IPS-20b (cell line): ENCODE measurements around the gene LINGO1.

Experiments used
- H3K27ac ChIP-seq: one replicate; pipeline ENCODE4 v1.5.1; 2013; ENCODE audit warnings: low read length
- H3K27me3 ChIP-seq: 2 replicates; pipeline ENCODE4 v1.6.1; 2013; ENCODE audit warnings: mild to moderate bottlenecking, low read length, inconsistent platforms; ENCODE audit not compliant: insufficient read depth
- H3K36me3 ChIP-seq: 2 replicates; pipeline ENCODE4 v1.6.1; 2013; ENCODE audit warnings: low read depth, mild to moderate bottlenecking, inconsistent platforms, low read length, moderate library complexity; ENCODE audit not compliant: insufficient read depth
- H3K4me1 ChIP-seq: 2 replicates; pipeline ENCODE4 v1.6.1; 2013; ENCODE audit warnings: mild to moderate bottlenecking, control low read depth, inconsistent platforms, low read length, moderate library complexity; ENCODE audit not compliant: insufficient read depth
- H3K4me3 ChIP-seq: 2 replicates; pipeline ENCODE4 v1.5.1; 2013; ENCODE audit warnings: mild to moderate bottlenecking, low read length, inconsistent platforms
- H3K9ac ChIP-seq: 2 replicates; pipeline ENCODE4 v1.6.1; 2013; ENCODE audit warnings: low read depth, mild to moderate bottlenecking, inconsistent platforms, low read length, moderate library complexity
- H3K9me3 ChIP-seq: 2 replicates; pipeline ENCODE4 v1.6.1; 2013; ENCODE audit warnings: mild to moderate bottlenecking, low read depth, low read length, inconsistent platforms; ENCODE audit not compliant: insufficient read depth

Gene LINGO1

DNA sequence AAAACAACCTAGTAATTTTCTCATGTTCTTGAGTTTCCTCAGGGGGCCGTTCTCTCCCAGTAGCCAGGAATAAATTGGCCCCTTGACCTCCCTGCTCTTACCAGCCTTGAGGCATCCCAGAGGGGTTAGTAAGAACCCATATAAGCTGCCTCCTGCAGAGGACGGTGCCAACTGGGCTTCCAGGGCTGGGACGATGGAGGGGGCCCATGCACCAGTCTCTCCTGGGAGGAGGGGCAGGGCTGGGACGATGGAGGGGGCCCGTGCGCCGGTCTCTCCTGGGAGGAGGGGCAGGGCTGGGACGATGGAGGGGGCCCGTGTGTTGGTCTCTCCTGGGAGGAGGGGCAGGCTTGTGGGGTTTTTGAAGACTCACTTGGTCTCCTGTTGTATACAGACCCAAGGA, 22.0 kb downstream of the LINGO1 start:
- Histone ChIP-seq H3K27me3 (no peaks in the 10 kb centered on the region), H3K36me3 (peaks cover 10% of the 10 kb centered on the region; the same call in 1 of the 2 replicates), H3K9ac (no peak overlapping the region), H3K4me1 (peaks cover 10% of the 10 kb centered on the region; the same call in 1 of the 2 replicates), H3K4me3 (no peak overlapping the region), H3K9me3 (no peaks in the 10 kb centered on the region), H3K27ac (no peak overlapping the region)

DNA sequence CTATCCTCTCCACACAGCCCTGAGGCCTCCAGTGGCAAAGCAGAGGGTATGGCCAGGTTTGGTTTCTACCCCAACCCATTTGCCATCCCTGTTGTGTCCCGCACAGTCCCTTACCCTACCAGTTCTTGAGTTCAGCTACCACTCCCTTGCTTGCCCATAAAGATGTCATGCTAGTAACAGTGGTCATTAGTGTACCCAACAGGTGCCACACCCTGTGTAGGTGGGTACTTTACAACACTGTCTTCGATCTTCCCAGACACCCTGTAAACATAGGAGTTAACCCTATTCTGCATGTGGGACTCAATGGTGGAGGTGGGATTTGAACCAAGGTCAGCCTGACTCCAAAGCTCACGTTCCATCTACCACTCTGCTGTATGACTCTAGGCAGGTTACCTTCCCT, 23.2 kb downstream of the LINGO1 start:
- Histone ChIP-seq H3K9me3 (no peaks in the 10 kb centered on the region), H3K4me1 (peaks cover 15% of the 10 kb centered on the region; the same call in 1 of the 2 replicates), H3K4me3 (no peak overlapping the region), H3K27me3 (no peaks in the 10 kb centered on the region), H3K9ac (no peak overlapping the region), H3K27ac (no peak overlapping the region), H3K36me3 (0 out of 2 replicates have a peak, but pooled peaks cover under 1% of the 10 kb centered on the region)

- H3K9me3 ChIP-seq: no peaks in the 10 kb centered on the region
- H3K9ac ChIP-seq: no peak overlapping the region
- no peak overlapping the region for H3K4me3 ChIP-seq
- H3K27ac ChIP-seq: no peak overlapping the region
- peaks cover 15% of the 10 kb centered on the region; the same call in 1 of the 2 replicates for H3K4me1 ChIP-seq
- no peaks in the 10 kb centered on the region for H3K27me3 ChIP-seq
- no peaks in the 10 kb centered on the region for H3K36me3 ChIP-seq
Observed at GRCh38 chr15:77608774-77609173, 23.9 kb downstream of the LINGO1 start.

DNA sequence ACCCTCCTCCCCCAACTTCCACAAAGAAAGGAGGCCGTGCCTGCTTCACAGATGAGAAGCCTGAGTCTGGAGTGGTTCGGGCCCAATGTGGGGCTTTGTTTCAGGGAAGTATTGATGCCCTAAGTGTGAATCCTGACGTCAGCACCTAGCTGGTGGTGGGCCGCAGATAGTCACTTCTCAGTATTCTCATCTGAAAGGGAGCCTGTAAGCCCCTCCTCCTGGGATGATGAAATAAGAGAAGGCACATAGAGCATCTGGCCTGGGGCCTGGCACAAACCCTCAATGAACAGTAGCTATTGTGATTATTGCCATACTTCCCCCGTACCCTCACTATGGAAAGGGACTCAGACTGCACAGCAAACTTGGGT, 24.8 kb downstream of the LINGO1 start:
- H3K27me3 ChIP-seq: no peaks in the 10 kb centered on the region
- no peaks in the 10 kb centered on the region for H3K36me3 ChIP-seq
- H3K9ac ChIP-seq: peak overlapping the region; percentile 5; the same call in 1 of the 2 replicates
- no peak overlapping the region for H3K4me3 ChIP-seq
- H3K27ac ChIP-seq: no peak overlapping the region
- peaks cover 15% of the 10 kb centered on the region; the same call in 1 of the 2 replicates for H3K4me1 ChIP-seq
- H3K9me3 ChIP-seq: no peaks in the 10 kb centered on the region

DNA sequence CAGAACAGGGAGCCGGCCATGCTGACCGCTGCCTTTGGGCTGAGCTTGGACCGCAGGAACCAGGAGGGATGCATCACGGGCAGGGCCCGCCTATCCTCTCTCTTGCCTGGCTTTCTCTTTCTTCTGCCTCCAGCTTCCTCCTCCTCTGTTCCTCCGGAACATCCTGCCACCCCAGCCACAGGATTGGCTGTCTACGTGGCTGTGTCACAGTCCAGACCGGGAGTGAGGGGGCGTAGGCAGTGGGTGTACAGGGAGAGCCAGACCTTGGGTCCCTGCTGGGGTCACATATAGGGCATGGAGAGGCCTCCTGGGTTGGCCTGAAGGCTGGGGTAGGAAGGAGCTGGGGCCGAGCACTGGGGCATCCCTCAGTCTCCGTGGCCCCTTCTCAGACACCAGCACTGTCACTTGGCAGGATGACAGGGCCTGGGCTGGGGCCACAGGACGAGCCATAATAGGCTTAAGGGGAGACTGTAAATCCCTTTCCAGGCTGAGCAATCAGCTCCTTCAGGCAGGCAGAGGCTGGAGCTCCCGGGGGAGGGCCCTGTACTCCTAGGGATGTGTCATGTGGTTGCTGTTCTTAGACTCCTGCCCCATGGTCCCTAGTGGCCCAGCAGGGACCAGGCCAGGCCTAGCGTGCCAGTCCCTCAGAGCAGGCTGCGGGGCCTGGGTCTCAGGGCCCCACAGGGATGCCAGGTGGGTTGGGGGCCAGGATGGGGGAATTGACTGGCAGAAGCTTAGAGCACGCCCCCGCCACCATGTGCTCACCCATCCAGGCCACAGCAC, 25.4 kb downstream of the LINGO1 start:
- Histone ChIP-seq H3K27ac (no peak overlapping the region), H3K4me3 (no peak overlapping the region), H3K9me3 (no peaks in the 10 kb centered on the region), H3K27me3 (no peaks in the 10 kb centered on the region), H3K36me3 (no peaks in the 10 kb centered on the region), H3K4me1 (peaks cover 15% of the 10 kb centered on the region; the same call in 1 of the 2 replicates), H3K9ac (peak overlapping the region; percentile 5; the same call in 1 of the 2 replicates)

DNA sequence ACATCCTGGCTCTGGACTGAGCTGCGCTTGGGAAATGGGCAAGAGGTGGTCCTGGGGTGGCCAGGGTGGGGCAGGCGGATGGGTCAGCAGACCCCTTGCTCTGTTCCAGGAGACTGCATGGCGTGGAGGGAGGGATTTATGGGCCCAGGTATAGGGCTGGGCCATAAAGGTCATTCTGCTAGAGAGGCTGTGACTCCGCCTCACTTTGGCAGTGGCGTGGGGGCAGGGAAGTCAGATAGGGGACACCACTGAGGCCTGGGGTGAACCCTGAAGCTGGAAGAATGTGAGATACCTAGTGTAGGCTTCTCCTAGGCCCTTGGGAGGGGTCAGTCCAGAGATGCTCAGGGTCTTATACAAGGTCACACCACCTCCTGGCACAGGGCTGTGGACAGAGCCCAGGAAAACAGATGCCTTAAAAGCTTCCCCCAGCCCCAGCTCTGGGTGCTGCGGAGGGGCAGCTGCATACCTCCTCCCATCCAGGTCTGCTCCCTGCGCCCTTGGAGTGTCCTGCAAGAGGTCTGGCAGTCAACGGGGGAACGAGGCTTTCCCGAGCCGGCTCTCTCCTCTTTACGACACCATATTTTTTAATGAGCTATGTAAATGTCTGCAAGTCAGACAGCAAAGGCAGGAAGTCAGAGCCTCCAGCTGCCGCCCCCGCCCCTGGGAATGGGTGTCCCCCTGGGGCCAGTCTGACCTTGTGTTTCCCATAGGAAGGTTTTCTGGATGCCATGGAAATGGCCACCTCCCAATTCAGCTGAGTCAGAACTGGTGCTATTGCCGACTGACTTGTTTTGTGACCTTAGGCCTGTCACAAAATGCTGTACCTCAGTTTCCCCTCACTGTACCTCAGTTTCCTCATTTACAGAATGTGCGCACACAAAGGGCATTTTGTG, 26.3 kb downstream of the LINGO1 start:
- Histone ChIP-seq H3K4me1 (peaks cover 11% of the 10 kb centered on the region; the same call in 1 of the 2 replicates), H3K4me3 (no peak overlapping the region), H3K27ac (no peak overlapping the region), H3K36me3 (no peaks in the 10 kb centered on the region), H3K9ac (no peak overlapping the region; the same call in 1 of the 2 replicates), H3K27me3 (no peaks in the 10 kb centered on the region), H3K9me3 (no peaks in the 10 kb centered on the region)

DNA sequence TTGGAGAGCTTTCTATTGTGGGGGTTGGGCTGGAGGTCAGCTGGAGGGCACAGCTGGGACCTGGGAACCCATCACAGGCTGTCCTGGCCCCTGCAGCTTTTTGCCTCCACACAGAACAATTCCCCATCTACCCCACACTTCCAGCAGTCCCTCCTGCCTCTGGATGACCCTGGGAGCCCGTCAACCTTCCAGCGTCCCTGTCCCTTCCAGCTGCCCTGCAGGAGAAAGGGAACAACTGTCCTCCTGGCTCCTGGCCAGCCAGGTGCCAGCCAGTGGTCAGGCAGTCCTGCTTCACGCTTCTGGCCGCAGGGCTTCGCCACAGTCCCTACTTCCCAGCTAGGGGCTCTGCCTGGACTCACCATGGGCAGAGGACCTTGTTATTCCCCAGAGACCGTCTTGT, 27.2 kb downstream of the LINGO1 start:
- H3K27me3 ChIP-seq: no peaks in the 10 kb centered on the region
- no peak overlapping the region for H3K9ac ChIP-seq
- H3K36me3 ChIP-seq: no peaks in the 10 kb centered on the region
- H3K9me3 ChIP-seq: no peaks in the 10 kb centered on the region
- no peak overlapping the region for H3K27ac ChIP-seq
- H3K4me3 ChIP-seq: no peak overlapping the region
- peaks cover 11% of the 10 kb centered on the region; the same call in 1 of the 2 replicates for H3K4me1 ChIP-seq

DNA sequence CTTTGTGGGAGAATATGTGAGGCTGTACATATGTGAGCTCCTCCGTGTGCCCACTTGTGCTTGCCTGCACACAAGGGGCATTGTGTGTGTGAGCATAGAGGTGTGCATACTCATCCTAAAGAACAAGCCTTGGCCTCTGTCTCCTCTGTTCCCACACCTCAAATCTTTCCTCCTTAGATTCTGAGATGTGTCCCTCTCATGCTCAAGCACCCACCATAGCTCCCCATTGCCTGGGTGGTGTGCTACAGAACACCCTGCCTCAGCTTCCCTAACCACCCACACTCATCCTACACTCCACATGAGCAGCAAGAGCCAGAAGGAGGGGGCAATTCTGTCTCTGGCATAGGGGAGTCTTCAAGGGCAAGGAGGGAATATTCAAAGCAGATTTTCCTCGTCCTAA, 27.7 kb downstream of the LINGO1 start:
- H3K27ac ChIP-seq: no peak overlapping the region
- no peaks in the 10 kb centered on the region for H3K36me3 ChIP-seq
- H3K4me1 ChIP-seq: peaks cover 16% of the 10 kb centered on the region; the same call in 1 of the 2 replicates
- peak overlapping the region; percentile 63; the same call in 1 of the 2 replicates for H3K4me3 ChIP-seq
- H3K9ac ChIP-seq: peak overlapping the region; percentile 39; the same call in 1 of the 2 replicates
- H3K27me3 ChIP-seq: no peaks in the 10 kb centered on the region
- no peaks in the 10 kb centered on the region for H3K9me3 ChIP-seq

DNA sequence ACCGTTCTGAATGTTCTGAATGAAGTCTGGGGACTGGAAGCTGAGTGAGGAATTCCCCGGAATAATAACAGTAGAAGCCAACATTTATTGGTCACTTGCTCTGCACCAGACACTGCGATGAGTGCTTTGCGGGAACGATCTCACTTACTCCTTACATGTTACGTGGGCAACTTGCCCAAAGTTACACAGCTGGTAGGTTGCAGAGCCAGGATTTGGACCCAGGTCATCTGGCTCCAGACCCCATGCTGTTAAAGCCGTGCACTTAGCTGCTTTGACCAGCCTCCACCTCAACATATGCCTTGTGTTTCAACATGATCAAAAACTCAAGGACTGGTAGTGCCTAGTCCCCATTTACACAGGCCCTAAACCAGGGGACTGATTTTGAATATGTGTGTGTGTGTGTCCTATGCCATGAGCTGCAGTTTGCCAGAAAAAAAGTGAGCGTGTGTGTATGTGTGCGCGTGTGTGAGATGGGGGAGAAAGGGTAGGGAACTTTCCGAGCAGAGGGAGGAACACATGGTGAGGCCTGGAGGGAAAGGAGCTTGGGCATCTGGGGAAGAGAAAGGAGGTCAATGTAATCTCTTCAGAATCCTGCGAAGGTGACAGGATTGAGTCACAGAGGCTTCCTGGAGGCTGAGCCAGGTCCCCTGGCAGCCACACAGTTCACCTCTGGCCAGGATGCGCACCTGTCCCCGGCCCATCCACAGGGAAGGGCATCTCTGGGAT, 28.9 kb downstream of the LINGO1 start:
- H3K36me3 ChIP-seq: no peaks in the 10 kb centered on the region
- no peak overlapping the region for H3K27ac ChIP-seq
- H3K9me3 ChIP-seq: no peaks in the 10 kb centered on the region
- no peaks in the 10 kb centered on the region for H3K27me3 ChIP-seq
- no peak overlapping the region for H3K9ac ChIP-seq
- peak overlapping the region; percentile 63; the same call in 1 of the 2 replicates for H3K4me3 ChIP-seq
- H3K4me1 ChIP-seq: peaks cover 16% of the 10 kb centered on the region; the same call in 1 of the 2 replicates

DNA sequence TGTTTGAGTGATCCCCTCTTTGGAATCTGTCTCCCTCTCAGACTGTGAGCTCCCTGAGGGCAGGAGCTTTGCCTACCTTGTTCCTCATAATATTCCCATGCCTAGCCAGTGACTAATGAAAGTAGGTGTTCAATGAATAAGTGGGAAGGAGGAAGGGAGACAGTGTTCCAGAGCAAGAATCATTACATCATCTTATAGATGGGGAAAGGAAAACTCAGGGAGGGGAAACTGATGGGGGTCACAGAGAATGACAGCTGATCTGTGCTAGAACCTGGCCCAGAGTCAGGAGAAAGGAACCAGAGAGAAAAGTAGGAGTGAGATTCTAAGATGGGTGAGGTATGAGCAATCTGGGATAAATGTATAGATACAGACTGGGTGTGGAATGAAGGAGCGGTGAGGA, 29.9 kb downstream of the LINGO1 start:
- Histone ChIP-seq H3K27me3 (no peaks in the 10 kb centered on the region), H3K9ac (no peak overlapping the region), H3K27ac (no peak overlapping the region), H3K4me1 (peaks cover 16% of the 10 kb centered on the region; the same call in 1 of the 2 replicates), H3K9me3 (no peaks in the 10 kb centered on the region), H3K36me3 (no peaks in the 10 kb centered on the region), H3K4me3 (no peak overlapping the region)

GRCh38 chr15:77599899-77600298, 32.8 kb downstream of the LINGO1 start:
- no peaks in the 10 kb centered on the region for H3K27me3 ChIP-seq
- H3K27ac ChIP-seq: no peak overlapping the region
- H3K9me3 ChIP-seq: no peaks in the 10 kb centered on the region
- peak overlapping the region; percentile 57; the same call in 1 of the 2 replicates for H3K9ac ChIP-seq
- no peak overlapping the region for H3K4me3 ChIP-seq
- H3K36me3 ChIP-seq: no peaks in the 10 kb centered on the region
- peaks cover 12% of the 10 kb centered on the region; the same call in 1 of the 2 replicates for H3K4me1 ChIP-seq
